Parathyroid adenoma (tissue), 2 donors: Measurements from ENCODE around the gene RAB22A.

Source experiments
- H2AFZ ChIP-seq: fragments of 300-600 bp; sonication (generic); one replicate; pipeline ENCODE4 v1.7.0; 2017; ENCODE audit warnings: antibody characterized with exemption, mild to moderate bottlenecking
- H3K27ac ChIP-seq: fragments of 300-600 bp; sonication (generic); one replicate; pipeline ENCODE4 v1.7.0; 2017
- H3K27me3 ChIP-seq: fragments of 300-600 bp; sonication (generic); one replicate; pipeline ENCODE4 v1.7.0; 2017; ENCODE audit warnings: low read length; ENCODE audit not compliant: control insufficient read depth, insufficient read depth
- H3K36me3 ChIP-seq: fragments of 300-600 bp; sonication (generic); one replicate; pipeline ENCODE4 v1.7.0; 2017; ENCODE audit warnings: low read length; ENCODE audit not compliant: control insufficient read depth, insufficient read depth
- H3K4me1 ChIP-seq: fragments of 300-600 bp; sonication (generic); one replicate; pipeline ENCODE4 v1.7.0; 2017; ENCODE audit warnings: control low read depth
- H3K4me2 ChIP-seq: fragments of 300-600 bp; sonication (generic); one replicate; pipeline ENCODE4 v1.7.0; 2017; ENCODE audit warnings: low read length
- H3K4me3 ChIP-seq: fragments of 300-600 bp; sonication (generic); one replicate; pipeline ENCODE4 v1.7.0; 2017; ENCODE audit warnings: low read depth, low read length
- H3K79me2 ChIP-seq: fragments of 300-600 bp; sonication (generic); one replicate; pipeline ENCODE4 v1.7.0; 2017; ENCODE audit warnings: control low read depth
- H3K9ac ChIP-seq: fragments of 300-600 bp; sonication (generic); one replicate; pipeline ENCODE4 v1.7.0; 2017; ENCODE audit warnings: mild to moderate bottlenecking
- H3K9me3 ChIP-seq: fragments of 300-600 bp; sonication (generic); one replicate; pipeline ENCODE4 v1.7.0; 2017; ENCODE audit warnings: low read length; ENCODE audit not compliant: control insufficient read depth
- CTCF ChIP-seq: fragments of 300-600 bp; sonication (generic); IDR thresholded peaks from one replicate; pipeline ENCODE4 v1.7.0; 2017; ENCODE audit warnings: antibody characterized with exemption, mild to moderate bottlenecking
- donor health status: primary hyperparathyroidism.

Gene RAB22A

DNA sequence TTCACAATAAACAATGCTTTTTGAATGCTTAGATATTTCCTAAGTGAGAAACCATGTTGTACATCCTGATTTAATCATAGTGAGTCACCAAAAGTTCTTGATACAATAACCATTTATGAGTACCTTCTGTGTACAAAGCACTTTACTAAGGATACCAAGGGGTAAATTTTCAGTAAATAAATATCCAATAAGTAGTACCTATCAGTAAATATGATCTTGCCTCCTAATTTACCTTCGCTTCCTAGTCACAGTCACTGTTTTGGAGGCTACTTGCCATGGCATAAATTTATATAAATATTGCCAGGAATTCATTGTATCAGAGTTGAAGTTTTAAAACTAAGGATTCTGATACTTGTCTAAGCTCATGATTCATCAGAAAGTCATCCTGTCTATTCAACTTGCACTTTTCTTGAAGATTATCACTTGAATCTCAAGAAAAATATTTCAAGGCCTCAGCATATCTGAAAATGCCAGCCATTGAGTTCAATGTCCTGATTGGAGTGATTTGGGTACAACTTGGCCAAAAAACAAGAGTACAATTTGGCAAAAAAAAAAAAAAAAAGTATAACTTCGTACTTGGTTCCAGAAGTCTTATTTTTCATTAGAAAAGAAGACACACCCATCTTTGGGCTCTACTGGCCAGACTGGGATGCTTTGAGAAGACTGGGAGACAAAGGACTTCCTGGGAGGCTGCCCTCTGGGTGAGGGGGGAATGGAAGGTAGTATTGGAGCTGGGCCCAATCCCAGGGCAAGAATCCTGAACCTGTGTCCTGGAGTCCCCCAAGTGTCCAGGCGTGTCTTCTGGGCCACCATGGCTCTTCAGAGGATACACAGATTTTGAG lies 32.8 kb downstream of the RAB22A start:
- Histone ChIP-seq H3K27ac (peak overlapping the region; percentile 62), H3K9me3 (no peaks in the 10 kb centered on the region), H2AFZ (no peak overlapping the region), H3K4me2 (peak overlapping the region; percentile 31), H3K4me3 (no peak overlapping the region), H3K36me3 (no peaks in the 10 kb centered on the region), H3K4me1 (peaks cover 16% of the 10 kb centered on the region), H3K79me2 (peaks cover 12% of the 10 kb centered on the region), H3K27me3 (no peaks in the 10 kb centered on the region), H3K9ac (no peak overlapping the region)
- TF ChIP-seq CTCF = no peak

DNA sequence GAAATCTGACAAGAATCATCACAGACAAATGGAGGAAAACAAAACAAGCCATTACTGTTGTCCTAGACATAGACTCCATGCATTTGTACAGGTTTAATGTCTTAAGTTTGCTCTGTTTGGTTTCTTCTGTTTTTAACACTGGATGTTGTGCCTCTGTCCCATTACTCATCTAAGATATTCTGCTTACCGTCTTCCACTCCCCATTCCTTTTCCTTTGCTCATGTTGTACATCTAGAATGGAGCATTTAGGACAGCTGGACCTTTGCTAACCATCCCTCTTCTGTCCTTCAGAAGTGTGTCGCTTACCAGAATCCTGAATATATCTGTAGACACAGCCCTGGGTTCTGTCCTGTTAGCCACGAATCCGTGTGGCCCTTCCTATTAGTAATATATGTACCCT lies 35.2 kb downstream of the RAB22A start:
- H2AFZ ChIP-seq = no peak overlapping the region
- no peaks in the 10 kb centered on the region for H3K9me3 ChIP-seq
- no peak overlapping the region for H3K9ac ChIP-seq
- H3K79me2 ChIP-seq = peaks cover 7% of the 10 kb centered on the region
- H3K4me1 ChIP-seq = peaks cover 14% of the 10 kb centered on the region
- no peaks in the 10 kb centered on the region for H3K27me3 ChIP-seq
- H3K4me3 ChIP-seq = no peak overlapping the region
- no peak overlapping the region for H3K4me2 ChIP-seq
- no peak for TF ChIP-seq CTCF
- no peak overlapping the region for H3K27ac ChIP-seq
- no peaks in the 10 kb centered on the region for H3K36me3 ChIP-seq

DNA sequence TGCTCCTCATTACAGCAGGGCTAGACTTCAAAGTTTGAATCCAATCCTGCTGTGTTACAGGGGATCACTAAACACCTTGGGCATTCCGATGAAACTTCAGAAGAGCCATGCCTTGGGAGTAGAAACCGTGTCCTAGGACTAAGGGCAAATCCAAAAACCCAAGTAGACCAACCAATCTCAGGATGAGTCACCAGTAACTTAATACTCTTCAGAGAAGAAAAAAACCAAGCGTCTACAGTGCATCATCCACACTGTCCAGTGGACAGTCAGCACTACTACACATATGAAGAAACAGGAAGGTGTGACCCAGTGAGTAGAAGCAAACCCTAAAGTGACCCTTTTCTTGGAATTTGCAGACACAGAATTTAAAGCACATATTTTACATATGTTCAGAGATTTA lies 40.1 kb downstream of the RAB22A start:
- no peaks in the 10 kb centered on the region for H3K79me2 ChIP-seq
- H3K27ac ChIP-seq = no peak overlapping the region
- no peak overlapping the region for H3K9ac ChIP-seq
- no peaks in the 10 kb centered on the region for H3K27me3 ChIP-seq
- H3K4me3 ChIP-seq = no peak overlapping the region
- no peak for TF ChIP-seq CTCF
- H3K36me3 ChIP-seq = no peaks in the 10 kb centered on the region
- no peaks in the 10 kb centered on the region for H3K4me1 ChIP-seq
- no peaks in the 10 kb centered on the region for H3K9me3 ChIP-seq
- no peak overlapping the region for H3K4me2 ChIP-seq
- no peak overlapping the region for H2AFZ ChIP-seq

GRCh38 chr20:58352468-58352867 lies 43.0 kb downstream of the RAB22A start:
- H3K36me3 ChIP-seq = no peaks in the 10 kb centered on the region
- no peaks in the 10 kb centered on the region for H3K79me2 ChIP-seq
- no peaks in the 10 kb centered on the region for H3K27me3 ChIP-seq
- no peak for TF ChIP-seq CTCF
- H3K27ac ChIP-seq = no peak overlapping the region
- no peak overlapping the region for H3K9ac ChIP-seq
- no peak overlapping the region for H3K4me2 ChIP-seq
- H3K4me1 ChIP-seq = no peaks in the 10 kb centered on the region
- H3K4me3 ChIP-seq = no peak overlapping the region
- no peaks in the 10 kb centered on the region for H3K9me3 ChIP-seq
- no peak overlapping the region for H2AFZ ChIP-seq

DNA sequence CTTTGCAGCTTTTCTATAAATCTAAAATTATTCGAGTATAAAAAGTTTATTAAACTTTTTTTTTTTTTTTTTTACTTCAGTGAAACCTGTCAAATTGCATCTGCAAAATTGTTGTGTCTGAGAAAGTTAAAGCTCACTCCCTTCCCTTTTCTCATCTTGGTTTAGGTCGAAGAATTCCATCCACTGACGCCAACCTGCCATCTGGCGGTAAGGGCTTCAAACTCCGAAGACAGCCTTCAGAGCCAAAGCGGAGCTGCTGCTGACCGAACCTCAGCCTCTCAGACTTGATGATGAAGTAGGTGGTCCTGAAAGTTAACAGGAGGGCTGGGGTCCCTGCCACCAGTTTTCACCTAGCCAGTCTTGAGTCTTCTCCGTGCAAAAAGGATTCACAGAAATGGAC lies 49.9 kb downstream of the RAB22A start:
- Histone ChIP-seq H3K36me3 (no peaks in the 10 kb centered on the region), H3K4me1 (no peaks in the 10 kb centered on the region), H3K4me3 (no peak overlapping the region), H3K9ac (no peak overlapping the region), H3K79me2 (no peaks in the 10 kb centered on the region), H3K27me3 (no peaks in the 10 kb centered on the region), H3K4me2 (no peak overlapping the region), H3K27ac (no peak overlapping the region), H3K9me3 (no peaks in the 10 kb centered on the region), H2AFZ (no peak overlapping the region)
- peak; percentile 22 for TF ChIP-seq CTCF
